ENCODE measurements around the gene APOO.

DNA sequence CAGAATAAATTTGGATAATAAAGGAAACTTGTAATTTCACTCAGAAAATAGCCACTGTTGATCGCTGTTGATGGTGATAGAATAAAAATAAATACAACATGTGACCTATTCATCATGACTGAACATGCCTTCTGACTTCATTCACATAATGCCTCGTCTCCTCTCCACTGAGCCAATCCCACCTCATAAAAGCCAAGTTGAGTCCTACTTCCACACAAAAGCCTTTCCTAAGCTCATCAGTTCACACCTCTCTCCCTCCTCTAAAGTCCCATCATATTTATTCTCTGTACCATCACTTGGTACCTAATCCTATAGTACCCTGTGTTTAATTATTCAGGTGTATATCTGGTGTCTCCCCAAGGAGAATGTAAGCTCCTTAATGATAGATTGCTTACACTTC lies 37.7 kb downstream of the APOO start:
- TF ChIP-seq, protein P1, sequence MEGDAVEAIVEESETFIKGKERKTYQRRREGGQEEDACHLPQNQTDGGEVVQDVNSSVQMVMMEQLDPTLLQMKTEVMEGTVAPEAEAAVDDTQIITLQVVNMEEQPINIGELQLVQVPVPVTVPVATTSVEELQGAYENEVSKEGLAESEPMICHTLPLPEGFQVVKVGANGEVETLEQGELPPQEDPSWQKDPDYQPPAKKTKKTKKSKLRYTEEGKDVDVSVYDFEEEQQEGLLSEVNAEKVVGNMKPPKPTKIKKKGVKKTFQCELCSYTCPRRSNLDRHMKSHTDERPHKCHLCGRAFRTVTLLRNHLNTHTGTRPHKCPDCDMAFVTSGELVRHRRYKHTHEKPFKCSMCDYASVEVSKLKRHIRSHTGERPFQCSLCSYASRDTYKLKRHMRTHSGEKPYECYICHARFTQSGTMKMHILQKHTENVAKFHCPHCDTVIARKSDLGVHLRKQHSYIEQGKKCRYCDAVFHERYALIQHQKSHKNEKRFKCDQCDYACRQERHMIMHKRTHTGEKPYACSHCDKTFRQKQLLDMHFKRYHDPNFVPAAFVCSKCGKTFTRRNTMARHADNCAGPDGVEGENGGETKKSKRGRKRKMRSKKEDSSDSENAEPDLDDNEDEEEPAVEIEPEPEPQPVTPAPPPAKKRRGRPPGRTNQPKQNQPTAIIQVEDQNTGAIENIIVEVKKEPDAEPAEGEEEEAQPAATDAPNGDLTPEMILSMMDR (IDR thresholded peaks at IDR 0.05), result no peak
- TF ChIP-seq POLR2A (IDR thresholded peaks at IDR 0.05), result no peak
